ENCODE measurements around the gene ABHD10. TPM values are rescaled to one million over a fixed set of nuclear protein-coding genes. Genes with fewer than 3 reads are reported as not detected.

The ABHD10 gene
- total RNA-seq, 1 donor from 2014 or later, result 28.4 TPM

DNA sequence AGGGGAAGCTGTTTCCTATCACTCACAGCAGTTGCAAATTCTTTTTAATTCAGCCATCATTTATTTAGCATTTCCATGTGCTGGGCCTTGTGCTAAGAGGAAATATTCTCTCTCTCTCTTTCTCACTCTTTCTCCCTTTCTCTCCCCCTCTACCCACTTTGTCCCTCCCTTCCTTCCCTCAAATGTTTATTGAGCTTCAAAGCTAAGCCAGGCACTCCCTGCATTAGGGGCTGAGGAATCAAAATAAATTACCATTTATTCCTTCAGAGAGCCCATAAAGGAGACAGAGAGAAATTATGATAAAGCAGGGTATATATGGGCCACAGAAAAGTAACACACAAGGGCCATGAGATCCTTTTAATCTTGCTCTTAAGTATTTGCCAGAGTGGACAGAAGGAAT lies 62.5 kb downstream of the ABHD10 start:
- DNase-seq (no peak), ATAC-seq (ENCODE audit: low read depth) (no peak)
- Mint-ChIP-seq H3K9me3 (no peaks in the 10 kb centered on the region), H3K27me3 (no peaks in the 10 kb centered on the region), H3K27ac (no peak overlapping the region), H3K4me1 (peaks cover 7% of the 10 kb centered on the region), H3K36me3 (ENCODE audit: low read depth) (no peaks in the 10 kb centered on the region), H3K4me3 (no peak overlapping the region)
- POLR2A ChIA-PET, result no interaction called here
- intact Hi-C loops (cut with micrococcal nuclease), result no loop called here
- TF ChIP-seq, protein P1, sequence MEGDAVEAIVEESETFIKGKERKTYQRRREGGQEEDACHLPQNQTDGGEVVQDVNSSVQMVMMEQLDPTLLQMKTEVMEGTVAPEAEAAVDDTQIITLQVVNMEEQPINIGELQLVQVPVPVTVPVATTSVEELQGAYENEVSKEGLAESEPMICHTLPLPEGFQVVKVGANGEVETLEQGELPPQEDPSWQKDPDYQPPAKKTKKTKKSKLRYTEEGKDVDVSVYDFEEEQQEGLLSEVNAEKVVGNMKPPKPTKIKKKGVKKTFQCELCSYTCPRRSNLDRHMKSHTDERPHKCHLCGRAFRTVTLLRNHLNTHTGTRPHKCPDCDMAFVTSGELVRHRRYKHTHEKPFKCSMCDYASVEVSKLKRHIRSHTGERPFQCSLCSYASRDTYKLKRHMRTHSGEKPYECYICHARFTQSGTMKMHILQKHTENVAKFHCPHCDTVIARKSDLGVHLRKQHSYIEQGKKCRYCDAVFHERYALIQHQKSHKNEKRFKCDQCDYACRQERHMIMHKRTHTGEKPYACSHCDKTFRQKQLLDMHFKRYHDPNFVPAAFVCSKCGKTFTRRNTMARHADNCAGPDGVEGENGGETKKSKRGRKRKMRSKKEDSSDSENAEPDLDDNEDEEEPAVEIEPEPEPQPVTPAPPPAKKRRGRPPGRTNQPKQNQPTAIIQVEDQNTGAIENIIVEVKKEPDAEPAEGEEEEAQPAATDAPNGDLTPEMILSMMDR (IDR thresholded peaks at IDR 0.05), result no peak
- CTCF ChIA-PET, result interaction anchor here (1.8 to 3.2 kb wide), 2 partner anchors 52 to 324 kb away, joined by 4 to 8 read pairs; no protein-coding TSS in a partner anchor

DNA sequence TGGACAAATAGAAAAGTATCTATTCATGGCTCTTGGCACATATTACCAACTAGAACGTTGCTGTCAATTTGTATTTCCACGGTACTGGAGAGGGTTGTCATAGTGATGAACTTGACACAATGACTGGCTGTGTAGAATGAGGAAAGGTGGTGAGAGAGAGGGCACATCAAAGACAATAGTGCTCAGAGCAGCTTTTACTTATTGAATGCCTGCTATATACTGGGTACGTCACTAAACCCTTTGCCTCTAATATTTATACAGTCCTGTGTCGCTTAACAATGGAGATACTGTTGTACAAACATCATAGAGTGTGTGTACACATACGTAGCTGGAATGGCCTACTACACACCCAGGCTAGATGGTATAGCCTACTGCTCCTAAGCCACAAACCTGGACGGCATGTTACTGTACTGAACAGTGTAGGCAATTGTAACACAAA lies 64.0 kb downstream of the ABHD10 start:
- no peaks in the 10 kb centered on the region for H3K9me3 Mint-ChIP-seq
- DNase-seq, result no peak
- no peak overlapping the region for H3K27ac Mint-ChIP-seq
- H3K4me1 Mint-ChIP-seq, result peaks cover 7% of the 10 kb centered on the region
- ChIA-PET POLR2A (no interaction called here), CTCF (interaction anchor here (0.6 to 2.9 kb wide), 9 partner anchors 10 to 1728 kb away, joined by 3 to 15 read pairs (median 3); no protein-coding TSS in a partner anchor)
- no peaks in the 10 kb centered on the region for H3K27me3 Mint-ChIP-seq
- ATAC-seq (ENCODE audit: low read depth), result no peak
- TF ChIP-seq, protein P1 (IDR thresholded peaks at IDR 0.05), result no peak
- no peaks in the 10 kb centered on the region for H3K36me3 Mint-ChIP-seq (ENCODE audit: low read depth)
- H3K4me3 Mint-ChIP-seq, result no peak overlapping the region
- intact Hi-C loops (cut with micrococcal nuclease), result loop anchor here (1.0 to 2.0 kb wide), 4 partner anchors 26 to 374 kb away; no protein-coding TSS in a partner anchor

Other genes with a start within 250 kb of the ABHD10 start
- gene PHLDB2, start 119.8 kb upstream of the ABHD10 start, total RNA-seq, result 2.5 and 4.2 TPM in 2 replicates
- gene TAGLN3, start 19.9 kb downstream of the ABHD10 start, total RNA-seq, result not detected in 2 replicates
- not detected in 2 replicates for gene TMPRSS7, start 55.7 kb downstream of the ABHD10 start, total RNA-seq
- gene C3orf52, start 107.4 kb downstream of the ABHD10 start, total RNA-seq, result 1.4 and 1.8 TPM in 2 replicates
- gene GCSAM, start 154.2 kb downstream of the ABHD10 start, total RNA-seq, result 16.0 and 17.3 TPM in 2 replicates